Measurements from ENCODE around the gene BCAS4.

GRCh38 chr20:50865114-50865513 is 70.3 kb downstream of the BCAS4 start:
- no peak for TF ChIP-seq EZH2 (IDR thresholded peaks at IDR 0.05; ENCODE audit: borderline replicate concordance, low read length)
- TF ChIP-seq, protein P1, sequence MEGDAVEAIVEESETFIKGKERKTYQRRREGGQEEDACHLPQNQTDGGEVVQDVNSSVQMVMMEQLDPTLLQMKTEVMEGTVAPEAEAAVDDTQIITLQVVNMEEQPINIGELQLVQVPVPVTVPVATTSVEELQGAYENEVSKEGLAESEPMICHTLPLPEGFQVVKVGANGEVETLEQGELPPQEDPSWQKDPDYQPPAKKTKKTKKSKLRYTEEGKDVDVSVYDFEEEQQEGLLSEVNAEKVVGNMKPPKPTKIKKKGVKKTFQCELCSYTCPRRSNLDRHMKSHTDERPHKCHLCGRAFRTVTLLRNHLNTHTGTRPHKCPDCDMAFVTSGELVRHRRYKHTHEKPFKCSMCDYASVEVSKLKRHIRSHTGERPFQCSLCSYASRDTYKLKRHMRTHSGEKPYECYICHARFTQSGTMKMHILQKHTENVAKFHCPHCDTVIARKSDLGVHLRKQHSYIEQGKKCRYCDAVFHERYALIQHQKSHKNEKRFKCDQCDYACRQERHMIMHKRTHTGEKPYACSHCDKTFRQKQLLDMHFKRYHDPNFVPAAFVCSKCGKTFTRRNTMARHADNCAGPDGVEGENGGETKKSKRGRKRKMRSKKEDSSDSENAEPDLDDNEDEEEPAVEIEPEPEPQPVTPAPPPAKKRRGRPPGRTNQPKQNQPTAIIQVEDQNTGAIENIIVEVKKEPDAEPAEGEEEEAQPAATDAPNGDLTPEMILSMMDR (conservative IDR thresholded peaks at IDR 0.05 in 1 of 2, IDR thresholded peaks at IDR 0.05 in 1 of 2; ENCODE audit: extremely low read depth in 1 of 2, insufficient read depth in 1 of 2, low read depth in 1 of 2, low read length in 2 of 2), result no peak
